Skeletal muscle tissue (tissue), 4 donors: ENCODE measurements around the gene FAF1. TPM values are rescaled to one million over a fixed set of nuclear protein-coding genes. Genes with fewer than 3 reads are reported as not detected.

Experiments used
- H3K27ac ChIP-seq: one replicate; pipeline ENCODE4 v1.7.0; 2013; ENCODE audit warnings: mild to moderate bottlenecking, low read depth, low read length, inconsistent platforms
- H3K27me3 ChIP-seq, 3 donors: one replicate each; pipeline ENCODE4 v1.7.0; 2013; ENCODE audit warnings: low read length in 3 of 3; ENCODE audit not compliant: control insufficient read depth in 3 of 3, insufficient read depth in 3 of 3
- H3K36me3 ChIP-seq, 3 donors: one replicate each; pipeline ENCODE4 v1.7.0; 2013; ENCODE audit warnings: low read length in 3 of 3; ENCODE audit not compliant: control insufficient read depth in 3 of 3, insufficient read depth in 3 of 3
- H3K4me1 ChIP-seq, 3 donors: one replicate each; pipeline ENCODE4 v1.7.0; 2013; ENCODE audit warnings: low read length in 3 of 3, mild to moderate bottlenecking in 3 of 3; ENCODE audit not compliant: control insufficient read depth in 3 of 3, insufficient read depth in 3 of 3
- H3K4me3 ChIP-seq, 3 donors: one replicate each; pipeline ENCODE4 v1.7.0; 2013; ENCODE audit warnings: low read length in 3 of 3
- H3K9ac ChIP-seq, 3 donors: one replicate each; pipeline ENCODE4 v1.7.0; 2013; ENCODE audit warnings: low read length in 3 of 3, mild to moderate bottlenecking in 3 of 3, moderate library complexity in 2 of 3, low read depth in 1 of 3
- H3K9me3 ChIP-seq, 3 donors: one replicate each; pipeline ENCODE4 v1.7.0; 2013; ENCODE audit warnings: low read length in 3 of 3; ENCODE audit not compliant: control insufficient read depth in 3 of 3
- total RNA-seq: library from RNA; depleted of rRNA; stranded (reverse); fragments of >200 nt; gene quantifications from one replicate; pipeline ENCODE4 v1.2.3, GENCODE V29; 2014
- donor health status: Osteomylitis.

The FAF1 gene
- total RNA-seq, 1 donor from 2014 or later = 41.2 TPM

- Histone ChIP-seq H3K27ac (no peak overlapping the region), H3K9me3 (peaks cover 0 to 4% (median 0%) of the 10 kb centered on the region in 3 donors)
Measured at GRCh38 chr1:50430010-50430405, 530.1 kb downstream of the FAF1 start.

DNA sequence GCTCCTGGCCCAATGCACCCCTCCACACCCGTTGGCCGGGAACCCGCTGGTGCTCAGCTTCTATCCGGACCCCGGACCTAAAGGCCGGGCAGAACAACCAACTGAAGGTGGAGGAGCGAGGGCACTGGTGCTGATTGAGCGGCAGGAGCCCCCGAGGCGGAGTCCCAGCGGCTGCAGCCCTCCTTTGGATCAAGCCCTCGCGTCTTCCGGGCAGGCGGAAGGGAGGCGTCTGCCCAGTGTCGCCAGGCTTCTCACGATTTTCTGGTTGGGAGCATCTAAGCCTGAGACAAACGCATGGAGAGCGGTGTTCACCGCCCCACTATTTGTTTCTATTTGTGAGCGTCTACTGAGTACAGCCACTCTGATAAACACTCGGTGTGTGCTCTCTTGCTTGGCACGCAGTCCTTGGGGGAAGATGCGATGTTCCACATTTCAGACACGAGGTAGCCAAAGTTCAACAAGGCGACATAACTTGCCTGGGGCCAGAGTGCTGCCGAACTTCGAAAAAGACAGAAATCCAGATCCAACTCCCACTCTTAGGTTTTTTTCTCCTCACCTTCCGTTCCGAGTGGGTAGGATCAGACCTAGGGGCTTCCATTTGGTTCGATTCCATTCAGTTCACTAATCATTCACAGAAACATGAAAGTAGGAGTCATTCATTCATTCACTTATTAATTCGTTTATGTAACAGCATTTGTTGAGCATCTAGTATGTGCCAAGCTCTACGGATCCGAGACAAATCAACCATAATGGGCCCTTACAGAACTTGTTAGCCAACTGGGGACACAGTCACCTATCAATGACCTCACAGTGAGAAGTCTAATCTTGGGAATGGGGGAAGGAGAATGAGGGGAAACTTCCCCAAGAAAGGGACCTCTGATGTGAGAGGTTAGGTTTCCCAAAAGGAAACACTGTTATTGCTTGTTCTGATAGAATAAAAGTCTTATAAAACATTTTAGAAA is 532.0 kb downstream of the FAF1 start:
- Histone ChIP-seq H3K9ac (no peak overlapping the region), H3K4me1 (peaks cover 23 to 35% (median 25%) of the 10 kb centered on the region in 3 donors), H3K36me3 (no peaks in the 10 kb centered on the region), H3K27ac (no peak overlapping the region), H3K9me3 (peaks cover 0 to 4% (median 0%) of the 10 kb centered on the region in 3 donors), H3K4me3 (no peak overlapping the region), H3K27me3 (peaks cover 87 to 97% (median 96%) of the 10 kb centered on the region in 3 donors)

More at GRCh38 chr1:50430010-50430405, 530.1 kb downstream of the FAF1 start:
- H3K4me1 ChIP-seq = peaks cover 10 to 23% (median 13%) of the 10 kb centered on the region in 3 donors
- H3K36me3 ChIP-seq = no peaks in the 10 kb centered on the region
- H3K4me3 ChIP-seq = no peak overlapping the region
- H3K9ac ChIP-seq = no peak overlapping the region
- peaks cover 69 to 79% (median 78%) of the 10 kb centered on the region in 3 donors for H3K27me3 ChIP-seq

- no peaks in the 10 kb centered on the region for H3K36me3 ChIP-seq
- peaks cover 89 to 99% (median 97%) of the 10 kb centered on the region in 3 donors for H3K27me3 ChIP-seq
- H3K4me3 ChIP-seq = peak overlapping the region in 1 of 3 donors; percentile 41
- H3K9me3 ChIP-seq = peaks cover 0 to 4% (median 0%) of the 10 kb centered on the region in 3 donors
- H3K4me1 ChIP-seq = peaks cover 27 to 43% (median 30%) of the 10 kb centered on the region in 3 donors
- no peak overlapping the region for H3K9ac ChIP-seq
- no peak overlapping the region for H3K27ac ChIP-seq
Measured at GRCh38 chr1:50427086-50427817, 532.8 kb downstream of the FAF1 start.

DNA sequence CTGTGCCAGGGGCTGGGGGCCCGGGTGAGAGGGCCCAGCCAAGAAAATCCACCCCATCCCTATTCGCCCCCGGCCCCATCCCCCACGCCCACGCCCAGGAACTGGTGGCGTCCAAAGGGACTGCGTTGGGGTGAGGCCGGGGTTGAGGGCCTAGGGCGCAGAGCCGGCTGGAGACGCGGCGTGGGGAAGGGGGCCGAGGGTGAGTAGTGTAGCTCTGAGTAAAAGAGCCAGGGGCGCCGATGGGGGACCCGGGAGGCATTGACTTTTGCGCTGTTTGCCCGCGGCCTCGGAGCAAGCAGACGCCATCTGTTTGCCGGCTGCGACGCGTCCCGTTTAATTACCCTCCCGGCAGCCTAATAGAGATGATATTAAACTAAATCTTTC is 533.4 kb downstream of the FAF1 start:
- peaks cover 89 to 99% (median 97%) of the 10 kb centered on the region in 3 donors for H3K27me3 ChIP-seq
- H3K36me3 ChIP-seq = no peaks in the 10 kb centered on the region
- H3K27ac ChIP-seq = no peak overlapping the region
- peaks cover 0 to 4% (median 0%) of the 10 kb centered on the region in 3 donors for H3K9me3 ChIP-seq
- no peak overlapping the region for H3K9ac ChIP-seq
- H3K4me1 ChIP-seq = peaks cover 27 to 43% (median 30%) of the 10 kb centered on the region in 3 donors
- H3K4me3 ChIP-seq = no peak overlapping the region

GRCh38 chr1:50426108-50426700 is 533.9 kb downstream of the FAF1 start:
- no peak overlapping the region for H3K27ac ChIP-seq

GRCh38 chr1:50425376-50426107 is 534.5 kb downstream of the FAF1 start:
- no peak overlapping the region for H3K4me3 ChIP-seq

More at GRCh38 chr1:50426108-50426700, 533.9 kb downstream of the FAF1 start:
- Histone ChIP-seq H3K9ac (no peak overlapping the region), H3K9me3 (peaks cover 0 to 4% (median 0%) of the 10 kb centered on the region in 3 donors), H3K27me3 (peaks cover 89 to 98% (median 97%) of the 10 kb centered on the region in 3 donors), H3K4me3 (no peak overlapping the region), H3K4me1 (peaks cover 27 to 43% (median 30%) of the 10 kb centered on the region in 3 donors), H3K36me3 (no peaks in the 10 kb centered on the region)

GRCh38 chr1:50424884-50425375 is 535.1 kb downstream of the FAF1 start:
- Histone ChIP-seq H3K9me3 (peaks cover 0 to 4% (median 0%) of the 10 kb centered on the region in 3 donors), H3K4me1 (peaks cover 30 to 38% (median 31%) of the 10 kb centered on the region in 3 donors), H3K4me3 (peak overlapping the region in 1 of 3 donors; percentile 22), H3K36me3 (no peaks in the 10 kb centered on the region), H3K27ac (no peak overlapping the region), H3K27me3 (peaks cover 89 to 97% (median 97%) of the 10 kb centered on the region in 3 donors), H3K9ac (no peak overlapping the region)

More at GRCh38 chr1:50425376-50426107, 534.5 kb downstream of the FAF1 start:
- no peak overlapping the region for H3K9ac ChIP-seq
- peaks cover 29 to 41% (median 30%) of the 10 kb centered on the region in 3 donors for H3K4me1 ChIP-seq
- H3K9me3 ChIP-seq = peaks cover 0 to 4% (median 0%) of the 10 kb centered on the region in 3 donors
- H3K27ac ChIP-seq = no peak overlapping the region
- H3K36me3 ChIP-seq = no peaks in the 10 kb centered on the region
- peaks cover 89 to 97% (median 97%) of the 10 kb centered on the region in 3 donors for H3K27me3 ChIP-seq

GRCh38 chr1:50424045-50424883 is 535.8 kb downstream of the FAF1 start:
- Histone ChIP-seq H3K36me3 (no peaks in the 10 kb centered on the region), H3K9ac (no peak overlapping the region), H3K4me3 (peak overlapping the region; percentile 22 to 52 (median 40)), H3K4me1 (peaks cover 30 to 38% (median 31%) of the 10 kb centered on the region in 3 donors), H3K9me3 (peaks cover 0 to 4% (median 0%) of the 10 kb centered on the region in 3 donors), H3K27me3 (peaks cover 91 to 97% (median 97%) of the 10 kb centered on the region in 3 donors), H3K27ac (no peak overlapping the region)
